ENCODE results near the gene IDH3G. TPM values are rescaled to one million over a fixed set of nuclear protein-coding genes. Genes with fewer than 3 reads are reported as not detected.

The IDH3G gene
- total RNA-seq, 1 donor from 2014 or later: 80.6 TPM

- no peaks in the 10 kb centered on the region for H3K36me3 ChIP-seq (ENCODE audit: control insufficient read depth, insufficient read depth, low read length)
- DNase-seq (ENCODE audit: low read depth): no peak
- no peak overlapping the region for H3K4me3 ChIP-seq (ENCODE audit: low read depth, low read length)
- no peaks in the 10 kb centered on the region for H3K27me3 ChIP-seq (ENCODE audit: control insufficient read depth, insufficient read depth, low read length)
- TF ChIP-seq, protein P1, sequence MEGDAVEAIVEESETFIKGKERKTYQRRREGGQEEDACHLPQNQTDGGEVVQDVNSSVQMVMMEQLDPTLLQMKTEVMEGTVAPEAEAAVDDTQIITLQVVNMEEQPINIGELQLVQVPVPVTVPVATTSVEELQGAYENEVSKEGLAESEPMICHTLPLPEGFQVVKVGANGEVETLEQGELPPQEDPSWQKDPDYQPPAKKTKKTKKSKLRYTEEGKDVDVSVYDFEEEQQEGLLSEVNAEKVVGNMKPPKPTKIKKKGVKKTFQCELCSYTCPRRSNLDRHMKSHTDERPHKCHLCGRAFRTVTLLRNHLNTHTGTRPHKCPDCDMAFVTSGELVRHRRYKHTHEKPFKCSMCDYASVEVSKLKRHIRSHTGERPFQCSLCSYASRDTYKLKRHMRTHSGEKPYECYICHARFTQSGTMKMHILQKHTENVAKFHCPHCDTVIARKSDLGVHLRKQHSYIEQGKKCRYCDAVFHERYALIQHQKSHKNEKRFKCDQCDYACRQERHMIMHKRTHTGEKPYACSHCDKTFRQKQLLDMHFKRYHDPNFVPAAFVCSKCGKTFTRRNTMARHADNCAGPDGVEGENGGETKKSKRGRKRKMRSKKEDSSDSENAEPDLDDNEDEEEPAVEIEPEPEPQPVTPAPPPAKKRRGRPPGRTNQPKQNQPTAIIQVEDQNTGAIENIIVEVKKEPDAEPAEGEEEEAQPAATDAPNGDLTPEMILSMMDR (IDR thresholded peaks at IDR 0.05; ENCODE audit: insufficient read depth, low read length, poor library complexity, severe bottlenecking): no peak
Observed at GRCh38 chrX:153803211-153804099, 9.3 kb upstream of the IDH3G start.

GRCh38 chrX:153802513-153803045, 8.4 kb upstream of the IDH3G start:
- TF ChIP-seq, protein P1 (IDR thresholded peaks at IDR 0.05; ENCODE audit: insufficient read depth, low read length, poor library complexity, severe bottlenecking): no peak

GRCh38 chrX:153801669-153802068, 7.5 kb upstream of the IDH3G start:
- no peaks in the 10 kb centered on the region for H3K36me3 ChIP-seq (ENCODE audit: control insufficient read depth, insufficient read depth, low read length)
- DNase-seq (ENCODE audit: low read depth): no peak
- no peak overlapping the region for H3K4me3 ChIP-seq (ENCODE audit: low read depth, low read length)
- no peaks in the 10 kb centered on the region for H3K27me3 ChIP-seq (ENCODE audit: control insufficient read depth, insufficient read depth, low read length)
- TF ChIP-seq, protein P1 (IDR thresholded peaks at IDR 0.05; ENCODE audit: insufficient read depth, low read length, poor library complexity, severe bottlenecking): no peak

More at GRCh38 chrX:153802513-153803045, 8.4 kb upstream of the IDH3G start:
- H3K4me3 ChIP-seq (ENCODE audit: low read depth, low read length): no peak overlapping the region
- H3K27me3 ChIP-seq (ENCODE audit: control insufficient read depth, insufficient read depth, low read length): no peaks in the 10 kb centered on the region
- DNase-seq (ENCODE audit: low read depth): no peak
- no peaks in the 10 kb centered on the region for H3K36me3 ChIP-seq (ENCODE audit: control insufficient read depth, insufficient read depth, low read length)

GRCh38 chrX:153800746-153801145, 6.6 kb upstream of the IDH3G start:
- no peak overlapping the region for H3K4me3 ChIP-seq (ENCODE audit: low read depth, low read length)
- H3K36me3 ChIP-seq (ENCODE audit: control insufficient read depth, insufficient read depth, low read length): peaks cover 2% of the 10 kb centered on the region
- DNase-seq (ENCODE audit: low read depth): no peak
- TF ChIP-seq, protein P1 (IDR thresholded peaks at IDR 0.05; ENCODE audit: insufficient read depth, low read length, poor library complexity, severe bottlenecking): no peak
- H3K27me3 ChIP-seq (ENCODE audit: control insufficient read depth, insufficient read depth, low read length): no peaks in the 10 kb centered on the region

DNA sequence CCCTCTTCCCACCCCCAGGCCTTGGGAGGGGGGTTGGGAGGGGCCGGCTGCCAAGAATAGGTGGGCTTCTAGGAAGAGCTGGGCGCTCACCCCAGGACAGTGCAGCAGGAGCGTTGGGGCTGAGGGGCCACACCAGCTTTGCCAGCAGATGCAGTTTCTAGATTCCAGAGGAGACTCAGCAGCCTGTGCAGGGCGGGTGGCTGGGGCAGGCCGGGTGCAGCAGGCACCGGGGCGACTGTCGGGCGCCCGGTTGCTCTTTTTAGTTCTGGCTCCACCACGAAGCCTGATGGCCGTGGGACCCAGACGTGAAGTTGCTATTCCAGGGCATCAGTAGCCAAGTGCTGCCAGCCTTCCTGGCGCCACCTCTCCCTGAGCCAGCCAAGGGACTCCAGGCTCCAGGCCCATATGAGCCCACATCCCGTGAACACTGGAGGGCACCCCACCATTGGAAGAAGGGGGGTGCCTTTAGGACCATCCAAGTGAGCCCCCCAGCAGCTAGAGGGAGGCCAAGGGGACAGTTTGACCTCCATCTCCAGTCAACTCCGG, 6.1 kb upstream of the IDH3G start:
- Histone ChIP-seq H3K27me3 (ENCODE audit: control insufficient read depth, insufficient read depth, low read length) (no peaks in the 10 kb centered on the region), H3K4me3 (ENCODE audit: low read depth, low read length) (no peak overlapping the region), H3K36me3 (ENCODE audit: control insufficient read depth, insufficient read depth, low read length) (peaks cover 2% of the 10 kb centered on the region)
- TF ChIP-seq, protein P1 (IDR thresholded peaks at IDR 0.05; ENCODE audit: insufficient read depth, low read length, poor library complexity, severe bottlenecking): no peak
- DNase-seq (ENCODE audit: low read depth): no peak

Measured in kidney epithelial cell (primary cell).